Stomach (tissue), 9 donors: ENCODE data around the gene MAGI1. TPM values are rescaled to one million over a fixed set of nuclear protein-coding genes. Genes with fewer than 3 reads are reported as not detected.
A peak's percentile ranks its signal among the peaks of the same experiment; 100 is the strongest.

Experiments used
- DNase-seq, 2 donors: peaks; one replicate each; pipeline versions ENCODE4 v3.0.0 to v3.0.0-alpha.2; 2013 to 2019
- H3K27ac ChIP-seq, 5 donors: fragments of 200-600 bp in 4 of 5; sonication (generic) in 4 of 5; one replicate each; pipeline ENCODE4 v1.5.1; 2013 to 2019; ENCODE audit warnings: mild to moderate bottlenecking in 1 of 5, moderate library complexity in 1 of 5
- H3K27me3 ChIP-seq, 3 donors: fragments of 200-600 bp; sonication (generic); one replicate each; pipeline ENCODE4 v1.5.1; 2017 to 2019; ENCODE audit warnings: mixed run types in 1 of 3
- H3K36me3 ChIP-seq, 4 donors: fragments of 200-600 bp; sonication (generic); 1 replicate in 3 of 4; 2 replicates in 1 of 4; pipeline ENCODE4 v1.5.1; 2016 to 2019
- H3K4me1 ChIP-seq, 4 donors: fragments of 200-600 bp; sonication (generic); one replicate each; pipeline ENCODE4 v1.5.1; 2016 to 2019
- H3K4me3 ChIP-seq, 4 donors: fragments of 200-600 bp; sonication (generic) in 3 of 4; one replicate each; pipeline ENCODE4 v1.5.1; 2016 to 2019; ENCODE audit warnings: mild to moderate bottlenecking in 1 of 4
- H3K9me3 ChIP-seq, 4 donors: fragments of 200-600 bp; sonication (generic); one replicate each; pipeline ENCODE4 v1.5.1; 2016 to 2019
- EP300 ChIP-seq: sonication (generic); formaldehyde crosslinking; IDR thresholded peaks from one replicate; pipeline ENCODE4 v1.6.1; 2017; ENCODE audit warnings: antibody characterized with exemption
- POLR2A ChIP-seq, 4 donors: fragments of 450-650 bp; IDR thresholded peaks; one replicate each; pipeline ENCODE4 v1.6.1; 2016; ENCODE audit warnings: antibody characterized with exemption in 4 of 4, control low read depth in 2 of 4, mild to moderate bottlenecking in 1 of 4, moderate library complexity in 1 of 4
- POLR2AphosphoS5 ChIP-seq, 3 donors: sonication (generic); formaldehyde crosslinking; IDR thresholded peaks; one replicate each; pipeline ENCODE4 v1.6.1; 2016; ENCODE audit warnings: antibody characterized with exemption in 3 of 3
- WGBS, 5 donors: extraction: QIAGEN DNeasy Blood & Tissue Kit in 3 of 5; methylation state at CpG; one replicate each; pipeline versions ENCODE4 v1.1.5 to v1.1.7; 2013 to 2018; 5-methylcytosine and 5-hydroxymethylcytosine counted together
- intact Hi-C: fragments of 100-400 bp; cut with DNase I; formaldehyde crosslinking; loops from one replicate; pipeline ENCODE4 v1.15.1; 2023; ENCODE audit warnings: low total_unique reads
- polyA plus RNA-seq, 3 donors: library from polyadenylated mRNA; stranded (reverse); fragments of 200-250 nt; gene quantifications; one replicate each; pipeline ENCODE4 v1.2.3, GENCODE V29; 2013
- total RNA-seq, 5 donors: library from RNA; depleted of rRNA; stranded (reverse); fragments of >200 nt; gene quantifications; one replicate each; pipeline versions ENCODE4 v1.1.0 to v1.2.3, GENCODE V29; 2014 to 2016
- TF ChIP-seq, protein P1 (sequence below), 7 experiments: fragments of 450-650 bp in 4 of 7; fragments of 200-600 bp in 3 of 7; sonication (generic) in 3 of 7; IDR thresholded peaks; one replicate each; pipeline ENCODE4 v1.5.1; 2016 to 2019; ENCODE audit warnings: antibody characterized with exemption in 7 of 7, control low read depth in 2 of 7, mild to moderate bottlenecking in 1 of 7
- donor health status: healthy with polysubstance abuse.
- donor health status: Bipolar disorder and iron deficiency.
- donor health status: healthy.

The MAGI1 gene
- total and polyA plus RNA-seq, 8 donors, result 5.7 to 237 (median 84.8) TPM

DNA sequence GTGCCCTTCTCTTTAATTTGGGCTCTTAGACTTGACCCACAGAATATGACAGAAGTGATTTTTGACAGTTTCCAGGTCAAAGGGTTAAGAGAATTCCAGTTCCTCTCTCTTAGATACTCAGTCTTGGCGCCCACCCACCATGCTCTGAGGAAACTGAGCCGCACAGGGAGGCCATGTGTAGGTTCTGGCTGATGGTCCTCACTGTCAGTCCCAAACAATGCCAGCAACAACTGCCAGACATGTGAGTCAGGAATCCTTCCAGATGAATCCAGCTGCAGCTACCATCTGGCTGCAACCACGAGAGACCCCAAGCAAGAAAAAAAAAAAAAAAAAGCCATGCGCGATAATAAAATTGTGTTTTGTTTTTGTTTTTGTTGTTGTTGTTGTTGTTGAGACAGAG, 326.6 kb downstream of the MAGI1 start:
- no peaks in the 10 kb centered on the region for H3K9me3 ChIP-seq
- intact Hi-C loops, result no loop called here
- no peak overlapping the region for H3K27ac ChIP-seq
- no peak for DNase-seq
- TF ChIP-seq, protein P1, sequence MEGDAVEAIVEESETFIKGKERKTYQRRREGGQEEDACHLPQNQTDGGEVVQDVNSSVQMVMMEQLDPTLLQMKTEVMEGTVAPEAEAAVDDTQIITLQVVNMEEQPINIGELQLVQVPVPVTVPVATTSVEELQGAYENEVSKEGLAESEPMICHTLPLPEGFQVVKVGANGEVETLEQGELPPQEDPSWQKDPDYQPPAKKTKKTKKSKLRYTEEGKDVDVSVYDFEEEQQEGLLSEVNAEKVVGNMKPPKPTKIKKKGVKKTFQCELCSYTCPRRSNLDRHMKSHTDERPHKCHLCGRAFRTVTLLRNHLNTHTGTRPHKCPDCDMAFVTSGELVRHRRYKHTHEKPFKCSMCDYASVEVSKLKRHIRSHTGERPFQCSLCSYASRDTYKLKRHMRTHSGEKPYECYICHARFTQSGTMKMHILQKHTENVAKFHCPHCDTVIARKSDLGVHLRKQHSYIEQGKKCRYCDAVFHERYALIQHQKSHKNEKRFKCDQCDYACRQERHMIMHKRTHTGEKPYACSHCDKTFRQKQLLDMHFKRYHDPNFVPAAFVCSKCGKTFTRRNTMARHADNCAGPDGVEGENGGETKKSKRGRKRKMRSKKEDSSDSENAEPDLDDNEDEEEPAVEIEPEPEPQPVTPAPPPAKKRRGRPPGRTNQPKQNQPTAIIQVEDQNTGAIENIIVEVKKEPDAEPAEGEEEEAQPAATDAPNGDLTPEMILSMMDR (IDR thresholded peaks at IDR 0.05), result no peak
- TF ChIP-seq POLR2A (IDR thresholded peaks at IDR 0.05) (no peak), POLR2AphosphoS5 (IDR thresholded peaks at IDR 0.05) (no peak), EP300 (no peak)
- H3K4me3 ChIP-seq, result no peak overlapping the region
- WGBS, 5 donors, result 57 to 79% (median 76%) methylated on average over 4 to 5 of the region's 5 CpGs
- H3K27me3 ChIP-seq, result no peaks in the 10 kb centered on the region
- H3K36me3 ChIP-seq, result no peaks in the 10 kb centered on the region
- peaks cover 0 to 21% (median 13%) of the 10 kb centered on the region in 4 donors for H3K4me1 ChIP-seq

DNA sequence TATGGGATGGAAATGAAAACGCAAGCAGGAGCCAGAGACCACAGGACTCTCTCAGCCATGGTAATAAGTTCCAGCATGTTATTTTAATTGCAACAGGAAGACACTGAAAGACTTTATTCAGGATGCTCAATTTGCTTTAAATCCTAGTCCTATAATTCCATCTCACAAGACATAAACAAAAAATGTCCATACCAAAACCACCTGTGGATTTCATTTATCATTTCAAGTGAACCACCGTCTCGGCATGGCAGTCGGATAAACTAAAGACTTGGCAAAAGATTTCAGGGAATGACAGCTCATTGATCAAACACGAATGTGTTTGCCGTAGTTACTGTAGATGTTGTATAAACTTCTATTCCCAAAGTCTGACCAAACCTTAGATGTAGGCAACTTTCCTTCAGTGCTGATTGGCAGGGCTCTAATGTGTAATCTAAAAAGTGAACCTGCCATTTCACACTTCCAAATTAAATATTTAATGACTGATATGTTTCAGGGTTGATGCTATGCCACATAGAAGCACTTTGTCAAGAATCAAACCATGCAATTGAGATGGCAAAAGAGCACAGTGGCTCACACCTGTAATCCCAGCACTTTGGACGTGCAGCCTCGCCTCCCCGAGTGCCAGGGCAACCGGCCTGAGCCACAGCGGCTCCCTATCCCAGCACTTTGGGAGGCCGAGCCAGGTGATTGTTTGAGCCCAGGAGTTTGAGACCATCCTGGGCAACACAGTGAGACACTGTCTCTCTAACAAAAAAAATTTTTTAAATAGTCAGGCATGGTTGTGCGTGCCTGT, 331.7 kb downstream of the MAGI1 start:
- TF ChIP-seq POLR2A (IDR thresholded peaks at IDR 0.05) (no peak), EP300 (no peak), POLR2AphosphoS5 (IDR thresholded peaks at IDR 0.05) (peak in 2 of 3 donors; percentile 50 to 76)
- Histone ChIP-seq H3K27me3 (no peaks in the 10 kb centered on the region), H3K4me3 (no peak overlapping the region), H3K36me3 (no peaks in the 10 kb centered on the region), H3K4me1 (peaks cover 0 to 24% (median 16%) of the 10 kb centered on the region in 4 donors), H3K9me3 (no peaks in the 10 kb centered on the region), H3K27ac (peak overlapping the region in 3 of 5 donors; percentile 5 to 27 (median 14))
- intact Hi-C loops, result no loop called here
- DNase-seq, result peak; percentile 40 to 68
- 25 to 48% (median 37%) methylated on average over 13 of the region's 13 CpGs for WGBS, 5 donors

DNA sequence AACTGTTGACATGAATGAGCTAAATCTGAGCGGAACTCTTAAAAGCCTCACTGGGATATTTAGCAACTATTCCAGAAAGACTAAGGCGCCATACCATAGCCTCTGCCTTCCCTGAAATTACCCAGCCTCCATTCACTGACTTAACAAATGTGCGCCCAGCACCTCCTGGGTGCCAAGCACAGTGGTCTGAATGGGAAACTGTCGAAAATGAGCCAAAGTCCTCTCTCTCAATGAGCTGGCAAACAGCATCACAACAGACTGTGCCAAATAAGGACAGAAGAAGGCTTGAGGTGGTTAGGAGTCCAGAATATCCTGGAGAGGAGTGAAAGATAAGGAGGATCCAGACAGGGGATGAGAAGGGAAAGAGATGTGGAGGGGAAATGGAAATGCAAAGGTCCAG, 332.4 kb downstream of the MAGI1 start:
- no peak for TF ChIP-seq EP300
- TF ChIP-seq, protein P1 (IDR thresholded peaks at IDR 0.05), result no peak
- no peak for TF ChIP-seq POLR2A (IDR thresholded peaks at IDR 0.05)
- Histone ChIP-seq H3K9me3 (no peaks in the 10 kb centered on the region), H3K36me3 (no peaks in the 10 kb centered on the region), H3K27ac (no peak overlapping the region), H3K4me1 (peaks cover 0 to 24% (median 16%) of the 10 kb centered on the region in 4 donors), H3K27me3 (no peaks in the 10 kb centered on the region), H3K4me3 (no peak overlapping the region)
- WGBS, 5 donors, result 72 to 92% (median 85%) methylated on average over 4 of the region's 4 CpGs
- DNase-seq, result no peak
- intact Hi-C loops, result no loop called here

DNA sequence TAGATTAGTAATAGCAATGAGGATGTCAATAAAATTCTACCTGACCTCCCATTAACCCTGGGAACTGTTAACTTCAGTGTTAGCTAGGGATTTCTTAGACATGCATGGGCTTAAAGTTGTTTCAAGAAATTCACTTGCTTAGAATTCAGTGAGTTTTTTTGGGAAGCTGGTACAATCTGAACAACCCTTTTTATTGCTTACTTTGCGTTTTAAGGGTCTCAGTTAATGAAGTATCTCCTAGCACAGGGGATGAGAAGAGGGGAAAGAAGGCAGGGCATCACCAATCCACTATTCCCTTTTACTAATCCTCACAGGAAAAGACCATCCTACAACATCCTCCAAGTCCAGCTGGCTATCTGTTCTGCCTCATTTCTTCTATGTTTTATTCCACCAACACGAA, 334.9 kb downstream of the MAGI1 start:
- no peak overlapping the region for H3K4me3 ChIP-seq
- DNase-seq, result no peak
- peaks cover 0 to 24% (median 16%) of the 10 kb centered on the region in 4 donors for H3K4me1 ChIP-seq
- WGBS, 5 donors, result 77 to 92% (median 89%) methylated on average over 2 of the region's 2 CpGs
- TF ChIP-seq, protein P1 (IDR thresholded peaks at IDR 0.05), result no peak
- TF ChIP-seq POLR2A (IDR thresholded peaks at IDR 0.05) (no peak), EP300 (no peak), POLR2AphosphoS5 (IDR thresholded peaks at IDR 0.05) (no peak)
- no peaks in the 10 kb centered on the region for H3K36me3 ChIP-seq
- intact Hi-C loops, result no loop called here
- no peak overlapping the region for H3K27ac ChIP-seq
- H3K27me3 ChIP-seq, result no peaks in the 10 kb centered on the region
- no peaks in the 10 kb centered on the region for H3K9me3 ChIP-seq

DNA sequence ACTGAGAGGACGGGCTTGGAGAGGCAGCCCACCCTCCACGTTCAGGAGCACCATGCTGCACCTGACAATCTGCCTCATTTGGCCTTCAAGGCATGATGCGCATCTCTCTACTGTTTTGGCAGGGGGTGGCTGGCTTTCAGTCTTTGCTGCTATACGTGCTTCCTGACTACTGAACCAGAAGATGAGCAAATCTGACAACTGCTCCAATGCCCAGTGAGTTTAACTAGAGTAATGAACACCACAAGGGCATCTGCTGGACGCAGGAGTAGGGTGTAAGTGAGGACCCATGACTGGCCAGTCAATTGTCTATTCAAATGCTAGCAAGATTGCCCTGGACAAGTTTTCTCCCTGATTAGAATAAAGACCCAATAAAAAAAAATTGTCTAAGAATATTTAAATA, 335.7 kb downstream of the MAGI1 start:
- no peak overlapping the region for H3K4me3 ChIP-seq
- no peaks in the 10 kb centered on the region for H3K27me3 ChIP-seq
- H3K9me3 ChIP-seq, result no peaks in the 10 kb centered on the region
- H3K4me1 ChIP-seq, result peaks cover 0 to 21% (median 16%) of the 10 kb centered on the region in 4 donors
- 83 to 91% (median 88%) methylated on average over 5 of the region's 5 CpGs for WGBS, 5 donors
- H3K36me3 ChIP-seq, result no peaks in the 10 kb centered on the region
- TF ChIP-seq POLR2A (IDR thresholded peaks at IDR 0.05) (no peak), EP300 (no peak), POLR2AphosphoS5 (IDR thresholded peaks at IDR 0.05) (no peak)
- TF ChIP-seq, protein P1 (IDR thresholded peaks at IDR 0.05), result no peak
- DNase-seq, result no peak
- no peak overlapping the region for H3K27ac ChIP-seq
- intact Hi-C loops, result no loop called here
